SK-N-SH (cell line): ENCODE results near the gene SCN3B. TPM values are rescaled to one million over a fixed set of nuclear protein-coding genes. Genes with fewer than 3 reads are reported as not detected.

Experiments used
- CTCF ChIA-PET: fragments of 300-600, 350-600 bp; formaldehyde crosslinking; extraction: SDS; loops from one replicate; lab custom pipeline; 2021; lab: Yijun Ruan, JAX
- POLR2A ChIA-PET: fragments of 350-600 bp; sonication (Branson Sonifier 250); formaldehyde crosslinking; extraction: SDS; loops from one replicate; lab custom pipeline; 2020; ENCODE audit warnings: antibody characterized with exemption, inconsistent platforms; lab: Yijun Ruan, JAX
- DNase-seq: peaks from one replicate; pipeline ENCODE4 v3.0.0; 2012
- H2AFZ ChIP-seq: fragments of 200-600 bp; sonication (generic); 2 replicates; pipeline ENCODE4 v1.8.1; 2016; ENCODE audit warnings: antibody characterized with exemption, mild to moderate bottlenecking, low read depth
- H3F3A ChIP-seq: fragments of 200-600 bp; sonication (generic); replicated peaks from 2 replicates; pipeline ENCODE3; 2016; ENCODE audit warnings: antibody characterized with exemption, mild to moderate bottlenecking; ENCODE audit not compliant: insufficient read depth
- H3K27ac ChIP-seq, 2 experiments: fragments of 200-500 bp in 1 of 2; fragments of 200-600 bp in 1 of 2; sonication (Bioruptor generic) in 1 of 2; sonication (generic), shearing (Covaris generic) in 1 of 2; 2 replicates each; pipeline versions ENCODE4 v1.5.1 to v1.6.1; 2014 to 2016; ENCODE audit warnings: low read depth in 2 of 2, inconsistent platforms in 1 of 2, low read length in 1 of 2, mild to moderate bottlenecking in 1 of 2, mixed read lengths in 1 of 2
- H3K27me3 ChIP-seq: fragments of 200-600 bp; sonication (generic), shearing (Covaris generic); 2 replicates; pipeline ENCODE4 v1.6.1; 2016; ENCODE audit warnings: mixed run types; ENCODE audit not compliant: insufficient read depth
- H3K36me3 ChIP-seq, 2 experiments: fragments of 200-500 bp in 1 of 2; fragments of 200-600 bp in 1 of 2; sonication (Bioruptor generic) in 1 of 2; sonication (generic) in 1 of 2; replicated peaks in 1 of 2; 2 replicates each; pipeline versions ENCODE3 to v1.5.1; 2014 to 2016; ENCODE audit warnings: low read length in 1 of 2, mild to moderate bottlenecking in 1 of 2; ENCODE audit not compliant: insufficient read depth in 2 of 2, control insufficient read depth in 1 of 2
- H3K4me1 ChIP-seq, 2 experiments: fragments of 200-500 bp in 1 of 2; fragments of 200-600 bp in 1 of 2; sonication (Bioruptor generic) in 1 of 2; sonication (generic), shearing (Covaris generic) in 1 of 2; 2 replicates each; pipeline versions ENCODE4 v1.5.1 to v1.6.1; 2014 to 2016; ENCODE audit warnings: low read depth in 1 of 2, low read length in 1 of 2, mixed run types in 1 of 2; ENCODE audit not compliant: insufficient read depth in 2 of 2, control insufficient read depth in 1 of 2
- H3K4me2 ChIP-seq: fragments of 200-600 bp; sonication (generic), shearing (Covaris generic); 2 replicates; pipeline ENCODE4 v1.6.1; 2017; ENCODE audit warnings: mixed run types
- H3K4me3 ChIP-seq, 2 experiments: fragments of 200-500 bp in 1 of 2; fragments of 200-600 bp in 1 of 2; sonication (Bioruptor generic) in 1 of 2; sonication (generic), shearing (Covaris generic) in 1 of 2; 2 replicates each; pipeline versions ENCODE4 v1.5.1 to v1.8.1; 2014 to 2016; ENCODE audit warnings: low read depth in 2 of 2, inconsistent platforms in 1 of 2, low read length in 1 of 2, mild to moderate bottlenecking in 1 of 2, mixed read lengths in 1 of 2, moderate library complexity in 1 of 2
- H3K79me2 ChIP-seq: fragments of 200-600 bp; sonication (generic); 2 replicates; pipeline ENCODE4 v1.8.1; 2017; ENCODE audit warnings: mild to moderate bottlenecking; ENCODE audit not compliant: insufficient read depth
- H3K9ac ChIP-seq: fragments of 200-600 bp; sonication (generic); 2 replicates; pipeline ENCODE4 v1.6.1; 2017; ENCODE audit warnings: mixed run types
- H3K9me2 ChIP-seq: fragments of 200-600 bp; sonication (generic); 2 replicates; pipeline ENCODE4 v1.6.1; 2017; ENCODE audit warnings: mixed run types
- H3K9me3 ChIP-seq: fragments of 200-600 bp; sonication (generic); 2 replicates; pipeline ENCODE4 v1.6.1; 2017; ENCODE audit warnings: mixed run types, mild to moderate bottlenecking, moderate library complexity
- H4K20me1 ChIP-seq: fragments of 200-600 bp; sonication (generic); 2 replicates; pipeline ENCODE4 v1.6.1; 2017; ENCODE audit warnings: mild to moderate bottlenecking, mixed run types; ENCODE audit not compliant: insufficient read depth
- CHD2 ChIP-seq: fragments of 150-350 bp; IDR thresholded peaks from 2 replicates; pipeline ENCODE4 v1.6.1; 2018; ENCODE audit warnings: low read length; ENCODE audit not compliant: partially characterized antibody
- ELF1 ChIP-seq: IDR thresholded peaks from 2 replicates; pipeline ENCODE4 v1.4.0; 2012
- EP300 ChIP-seq, 2 experiments: IDR thresholded peaks; 2 replicates each; pipeline versions ENCODE4 v1.4.0 to v1.6.1; 2012; ENCODE audit warnings: borderline replicate concordance in 1 of 2, low read depth in 1 of 2, low read length in 1 of 2
- FOSL2 ChIP-seq: IDR thresholded peaks from 2 replicates; pipeline ENCODE4 v1.4.0; 2012; ENCODE audit warnings: low read depth, mild to moderate bottlenecking, moderate library complexity, borderline replicate concordance
- GABPA ChIP-seq: IDR thresholded peaks from 2 replicates; pipeline ENCODE4 v1.4.0; 2012; ENCODE audit warnings: low read depth, mild to moderate bottlenecking
- JUND ChIP-seq: IDR thresholded peaks from 2 replicates; pipeline ENCODE4 v1.4.0; 2012
- MXI1 ChIP-seq: IDR thresholded peaks from 2 replicates; pipeline ENCODE4 v1.6.1; 2012; ENCODE audit warnings: mild to moderate bottlenecking, low read depth, low read length, improper control_type of control experiment
- NRF1 ChIP-seq: IDR thresholded peaks from 2 replicates; pipeline ENCODE4 v1.6.1; 2012; ENCODE audit warnings: low read depth, mild to moderate bottlenecking, low read length
- RAD21 ChIP-seq: IDR thresholded peaks from 2 replicates; pipeline ENCODE4 v1.6.1; 2012; ENCODE audit warnings: mild to moderate bottlenecking, low read length
- SIN3A ChIP-seq: IDR thresholded peaks from 2 replicates; pipeline ENCODE4 v1.6.1; 2012; ENCODE audit warnings: low read depth, mild to moderate bottlenecking, low read length, moderate library complexity, borderline replicate concordance
- SMC3 ChIP-seq: IDR thresholded peaks from 2 replicates; pipeline ENCODE4 v1.6.1; 2012; ENCODE audit warnings: low read depth, low read length, improper control_type of control experiment
- TEAD4 ChIP-seq: IDR thresholded peaks from 2 replicates; pipeline ENCODE4 v1.4.0; 2012; ENCODE audit warnings: mild to moderate bottlenecking, borderline replicate concordance; ENCODE audit not compliant: insufficient read depth
- YY1 ChIP-seq: IDR thresholded peaks from 2 replicates; pipeline ENCODE4 v1.4.0; 2012; ENCODE audit warnings: low read depth, mild to moderate bottlenecking
- WGBS: methylation state at CpG from one replicate; pipeline ENCODE4 v1.1.6; 2017; ENCODE audit warnings: low lambda C conversion rate; 5-methylcytosine and 5-hydroxymethylcytosine counted together
- polyA plus RNA-seq, 3 experiments: library from polyadenylated mRNA; depleted of rRNA; stranded (reverse); fragments of >200 nt; gene quantifications; 2 replicates each; pipeline ENCODE4 v1.2.3, GENCODE V29; 2012
- TF ChIP-seq, protein P1 (sequence below): IDR thresholded peaks from 2 replicates; pipeline ENCODE4 v1.6.1; 2012; ENCODE audit warnings: mild to moderate bottlenecking, low read depth, low read length, moderate library complexity
- TF ChIP-seq, protein P2 (sequence below): fragments of 150-350 bp; IDR thresholded peaks from 2 replicates; pipeline ENCODE4 v1.6.1; 2016; ENCODE audit warnings: mild to moderate bottlenecking, low read depth, low read length
- TF ChIP-seq, protein P3 (sequence below): IDR thresholded peaks from 2 replicates; pipeline ENCODE4 v1.4.0; 2012; ENCODE audit warnings: low read depth, borderline replicate concordance

Gene SCN3B
- polyA plus RNA-seq, 1 of the 3 experiments (the other 2 are of a cell fraction): 0.23 TPM

DNA sequence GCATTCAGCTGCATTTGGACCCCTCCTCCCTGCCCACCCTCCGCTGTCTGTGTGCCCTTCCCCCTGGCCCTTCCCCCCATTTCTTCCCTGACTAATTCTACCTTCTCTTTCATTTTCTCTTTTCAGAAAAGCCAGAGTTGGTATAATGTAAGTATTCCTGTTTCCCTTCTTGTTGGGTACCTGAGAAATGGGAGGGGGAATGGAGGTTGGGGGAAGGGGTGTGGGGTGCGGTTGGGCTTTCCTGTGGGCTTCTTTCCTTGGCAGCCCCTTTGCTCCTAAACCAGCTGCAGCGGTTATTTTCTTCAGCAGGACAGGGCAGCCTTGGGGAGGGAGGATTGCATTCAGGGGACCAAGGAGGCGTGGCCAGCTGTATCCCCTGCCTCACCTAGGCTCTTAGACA is 70.2 kb downstream of the SCN3B start:
- Histone ChIP-seq H3K36me3 (no peaks in the 10 kb centered on the region), H3K4me1 (peaks cover 0 to 19% of the 10 kb centered on the region in 2 experiments; a peak in 1 of 4 replicates), H2AFZ (no peak overlapping the region), H3F3A (peaks cover 6% of the 10 kb centered on the region), H3K79me2 (no peaks in the 10 kb centered on the region), H3K27ac (no peak overlapping the region), H3K4me3 (no peak overlapping the region), H3K4me2 (no peak overlapping the region), H3K9ac (no peak overlapping the region), H4K20me1 (peaks cover 11% of the 10 kb centered on the region; the same call in 1 of the 2 replicates), H3K9me3 (no peaks in the 10 kb centered on the region), H3K27me3 (no peaks in the 10 kb centered on the region), H3K9me2 (no peaks in the 10 kb centered on the region)
- TF ChIP-seq GABPA: no peak
- TF ChIP-seq, protein P1, sequence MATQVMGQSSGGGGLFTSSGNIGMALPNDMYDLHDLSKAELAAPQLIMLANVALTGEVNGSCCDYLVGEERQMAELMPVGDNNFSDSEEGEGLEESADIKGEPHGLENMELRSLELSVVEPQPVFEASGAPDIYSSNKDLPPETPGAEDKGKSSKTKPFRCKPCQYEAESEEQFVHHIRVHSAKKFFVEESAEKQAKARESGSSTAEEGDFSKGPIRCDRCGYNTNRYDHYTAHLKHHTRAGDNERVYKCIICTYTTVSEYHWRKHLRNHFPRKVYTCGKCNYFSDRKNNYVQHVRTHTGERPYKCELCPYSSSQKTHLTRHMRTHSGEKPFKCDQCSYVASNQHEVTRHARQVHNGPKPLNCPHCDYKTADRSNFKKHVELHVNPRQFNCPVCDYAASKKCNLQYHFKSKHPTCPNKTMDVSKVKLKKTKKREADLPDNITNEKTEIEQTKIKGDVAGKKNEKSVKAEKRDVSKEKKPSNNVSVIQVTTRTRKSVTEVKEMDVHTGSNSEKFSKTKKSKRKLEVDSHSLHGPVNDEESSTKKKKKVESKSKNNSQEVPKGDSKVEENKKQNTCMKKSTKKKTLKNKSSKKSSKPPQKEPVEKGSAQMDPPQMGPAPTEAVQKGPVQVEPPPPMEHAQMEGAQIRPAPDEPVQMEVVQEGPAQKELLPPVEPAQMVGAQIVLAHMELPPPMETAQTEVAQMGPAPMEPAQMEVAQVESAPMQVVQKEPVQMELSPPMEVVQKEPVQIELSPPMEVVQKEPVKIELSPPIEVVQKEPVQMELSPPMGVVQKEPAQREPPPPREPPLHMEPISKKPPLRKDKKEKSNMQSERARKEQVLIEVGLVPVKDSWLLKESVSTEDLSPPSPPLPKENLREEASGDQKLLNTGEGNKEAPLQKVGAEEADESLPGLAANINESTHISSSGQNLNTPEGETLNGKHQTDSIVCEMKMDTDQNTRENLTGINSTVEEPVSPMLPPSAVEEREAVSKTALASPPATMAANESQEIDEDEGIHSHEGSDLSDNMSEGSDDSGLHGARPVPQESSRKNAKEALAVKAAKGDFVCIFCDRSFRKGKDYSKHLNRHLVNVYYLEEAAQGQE: no peak
- no peak for TF ChIP-seq SMC3
- no peak for TF ChIP-seq FOSL2
- WGBS: 92% methylated on average over 4 of the region's 4 CpGs
- CTCF ChIA-PET: interaction anchor here (1.1 to 2.1 kb wide), 3 partner anchors 57 to 127 kb away, joined by 3 to 12 read pairs (median 5); no protein-coding TSS in a partner anchor
- DNase-seq: no peak
- POLR2A ChIA-PET: no interaction called here

DNA sequence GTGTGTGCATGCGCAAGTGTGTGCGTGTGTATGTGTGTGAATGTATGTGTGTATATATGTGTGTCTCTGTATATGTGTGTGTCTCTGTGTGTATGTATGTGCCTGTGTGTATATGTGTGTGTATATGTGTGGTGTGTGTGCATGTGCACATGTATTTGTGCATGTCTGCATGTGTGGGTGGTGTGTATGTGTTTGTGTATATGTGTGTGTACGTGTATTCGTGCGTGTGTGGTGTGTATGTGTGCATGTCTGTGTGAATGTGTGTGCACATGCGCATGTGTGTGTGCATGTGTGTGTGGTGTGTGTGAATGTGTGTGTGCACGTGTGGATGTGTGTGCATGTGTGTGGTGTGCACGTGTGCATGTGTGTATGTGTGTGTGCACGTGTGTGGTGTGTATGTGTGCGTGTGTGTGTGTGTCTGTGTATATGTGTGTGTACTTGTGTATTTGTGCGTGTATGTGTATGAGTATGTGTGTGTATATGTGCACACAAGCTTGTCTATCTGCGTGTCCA is 71.4 kb downstream of the SCN3B start:
- Histone ChIP-seq H3K9me2 (no peaks in the 10 kb centered on the region), H3K27ac (no peak overlapping the region), H2AFZ (no peak overlapping the region), H3K36me3 (no peaks in the 10 kb centered on the region), H3K4me3 (no peak overlapping the region), H3K79me2 (no peaks in the 10 kb centered on the region), H3K9ac (no peak overlapping the region), H3K4me1 (peaks cover 0 to 19% of the 10 kb centered on the region in 2 experiments; a peak in 1 of 4 replicates), H3K27me3 (no peaks in the 10 kb centered on the region), H3K9me3 (no peaks in the 10 kb centered on the region), H4K20me1 (peaks cover 11% of the 10 kb centered on the region; the same call in 1 of the 2 replicates), H3F3A (peaks cover 6% of the 10 kb centered on the region), H3K4me2 (no peak overlapping the region)
- CTCF ChIA-PET: interaction anchor here (1.1 to 4.6 kb wide), 8 partner anchors 9 to 128 kb away, joined by 3 to 44 read pairs (median 8); partner anchors contain the start of gene SCN3B
- no peak for TF ChIP-seq MXI1
- no peak for TF ChIP-seq SMC3
- no peak for TF ChIP-seq JUND
- no peak for TF ChIP-seq FOSL2
- no peak for TF ChIP-seq YY1
- TF ChIP-seq NRF1: no peak
- TF ChIP-seq RAD21: no peak
- TF ChIP-seq, protein P2, sequence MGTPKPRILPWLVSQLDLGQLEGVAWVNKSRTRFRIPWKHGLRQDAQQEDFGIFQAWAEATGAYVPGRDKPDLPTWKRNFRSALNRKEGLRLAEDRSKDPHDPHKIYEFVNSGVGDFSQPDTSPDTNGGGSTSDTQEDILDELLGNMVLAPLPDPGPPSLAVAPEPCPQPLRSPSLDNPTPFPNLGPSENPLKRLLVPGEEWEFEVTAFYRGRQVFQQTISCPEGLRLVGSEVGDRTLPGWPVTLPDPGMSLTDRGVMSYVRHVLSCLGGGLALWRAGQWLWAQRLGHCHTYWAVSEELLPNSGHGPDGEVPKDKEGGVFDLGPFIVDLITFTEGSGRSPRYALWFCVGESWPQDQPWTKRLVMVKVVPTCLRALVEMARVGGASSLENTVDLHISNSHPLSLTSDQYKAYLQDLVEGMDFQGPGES: no peak
- TF ChIP-seq EP300 (IDR thresholded peaks at IDR 0.05; ENCODE audit: borderline replicate concordance in 1 of 2, low read depth in 1 of 2, low read length in 1 of 2): no peak
- no peak for TF ChIP-seq CHD2
- TF ChIP-seq ELF1: no peak
- TF ChIP-seq, protein P3, sequence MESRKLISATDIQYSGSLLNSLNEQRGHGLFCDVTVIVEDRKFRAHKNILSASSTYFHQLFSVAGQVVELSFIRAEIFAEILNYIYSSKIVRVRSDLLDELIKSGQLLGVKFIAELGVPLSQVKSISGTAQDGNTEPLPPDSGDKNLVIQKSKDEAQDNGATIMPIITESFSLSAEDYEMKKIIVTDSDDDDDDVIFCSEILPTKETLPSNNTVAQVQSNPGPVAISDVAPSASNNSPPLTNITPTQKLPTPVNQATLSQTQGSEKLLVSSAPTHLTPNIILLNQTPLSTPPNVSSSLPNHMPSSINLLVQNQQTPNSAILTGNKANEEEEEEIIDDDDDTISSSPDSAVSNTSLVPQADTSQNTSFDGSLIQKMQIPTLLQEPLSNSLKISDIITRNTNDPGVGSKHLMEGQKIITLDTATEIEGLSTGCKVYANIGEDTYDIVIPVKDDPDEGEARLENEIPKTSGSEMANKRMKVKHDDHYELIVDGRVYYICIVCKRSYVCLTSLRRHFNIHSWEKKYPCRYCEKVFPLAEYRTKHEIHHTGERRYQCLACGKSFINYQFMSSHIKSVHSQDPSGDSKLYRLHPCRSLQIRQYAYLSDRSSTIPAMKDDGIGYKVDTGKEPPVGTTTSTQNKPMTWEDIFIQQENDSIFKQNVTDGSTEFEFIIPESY: no peak
- TF ChIP-seq SIN3A: no peak
- TF ChIP-seq TEAD4: no peak
- no peak for DNase-seq
- POLR2A ChIA-PET: no interaction called here
- 86% methylated on average over 12 of the region's 12 CpGs for WGBS
